AG09319 (cell line): ENCODE data around the gene SELPLG.

ENCODE experiments used
- DNase-seq: peaks from one replicate; pipeline ENCODE4 v3.0.0-alpha.2; 2010; ENCODE audit warnings: low read depth; ENCODE audit errors: extremely low read depth
- CTCF ChIP-seq: IDR thresholded peaks from 2 replicates; pipeline ENCODE4 v1.5.1; 2011; ENCODE audit warnings: low read depth, mild to moderate bottlenecking, inconsistent platforms, low read length, moderate library complexity

The SELPLG gene

GRCh38 chr12:108645686-108646599, 12.2 kb upstream of the SELPLG start:
- DNase-seq, result no peak
- no peak for TF ChIP-seq CTCF

- no peak for DNase-seq
- TF ChIP-seq CTCF, result no peak
Observed at GRCh38 chr12:108644811-108645120, 11.1 kb upstream of the SELPLG start.

- no peak for DNase-seq
- TF ChIP-seq CTCF, result no peak
Observed at GRCh38 chr12:108643941-108644810, 10.5 kb upstream of the SELPLG start.

GRCh38 chr12:108642899-108643654, 9.4 kb upstream of the SELPLG start:
- no peak for TF ChIP-seq CTCF
- DNase-seq, result no peak

GRCh38 chr12:108642269-108642870, 8.7 kb upstream of the SELPLG start:
- TF ChIP-seq CTCF, result no peak
- no peak for DNase-seq

- TF ChIP-seq CTCF, result no peak
- no peak for DNase-seq
Observed at GRCh38 chr12:108641446-108642268, 8.0 kb upstream of the SELPLG start.
